Right lobe of liver (tissue), 4 donors: Measurements from ENCODE around the gene CYB561A3.

ENCODE experiments used
- CTCF ChIP-seq, 4 donors: fragments of 200-600 bp in 3 of 4; fragments of 450-650 bp in 1 of 4; IDR thresholded peaks; one replicate each; pipeline versions ENCODE4 v1.5.1 to v1.8.0; 2016 to 2022; ENCODE audit warnings: antibody characterized with exemption in 4 of 4, mild to moderate bottlenecking in 2 of 4
- POLR2A ChIP-seq: fragments of 450-650 bp; IDR thresholded peaks from one replicate; pipeline ENCODE4 v1.6.1; 2017; ENCODE audit warnings: antibody characterized with exemption, mild to moderate bottlenecking
- donor health status: DM: no; HTN: no; CAD: no.
- donor health status: DM: no; HTN: no; CAD: no.
- donor health status: DM: no; HTN: yes; CAD: no.

DNA sequence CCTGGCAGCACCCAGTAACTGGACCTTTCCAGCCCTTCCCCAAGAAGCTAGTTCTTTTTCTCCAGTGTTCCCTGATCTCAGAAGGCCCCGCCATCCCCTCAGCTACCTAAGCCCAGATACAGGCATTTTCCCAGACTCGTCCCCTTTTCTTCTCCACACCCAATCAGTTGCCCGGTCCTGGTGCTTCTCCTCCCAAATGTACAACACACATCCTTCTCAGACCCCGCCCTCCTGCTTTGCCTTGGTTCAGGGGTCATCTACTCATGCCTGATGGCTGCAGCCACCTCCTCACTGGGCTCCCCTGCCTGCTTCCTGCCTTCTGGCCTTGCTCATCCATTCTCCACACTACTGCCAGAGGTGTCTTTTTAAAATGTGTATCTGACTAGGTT, 22.2 kb downstream of the CYB561A3 start:
- TF ChIP-seq POLR2A = no peak
- TF ChIP-seq CTCF (IDR thresholded peaks at IDR 0.05) = no peak
